Epithelial cell of proximal tubule (primary cell): ENCODE data around the gene TSPAN11. TPM values are rescaled to one million over a fixed set of nuclear protein-coding genes. Genes with fewer than 3 reads are reported as not detected.

Experiments used
- DNase-seq: peaks from one replicate; pipeline ENCODE4 v3.0.0-alpha.2; 2011; ENCODE audit warnings: low read depth
- H3K4me3 ChIP-seq: 2 replicates; pipeline ENCODE4 v1.5.1; 2011; ENCODE audit warnings: low read depth, mild to moderate bottlenecking, low read length
- total RNA-seq: library from RNA; depleted of rRNA; stranded (reverse); fragments of >200 nt; gene quantifications from 2 replicates; pipeline ENCODE4 v1.2.3, GENCODE V29; 2015
- TF ChIP-seq, protein P1 (sequence below): conservative IDR thresholded peaks from 2 replicates; pipeline ENCODE4 v1.5.1; 2012; ENCODE audit warnings: low read depth, mild to moderate bottlenecking, low read length

Gene TSPAN11
- total RNA-seq, 1 donor from 2014 or later = 1.3 TPM

DNA sequence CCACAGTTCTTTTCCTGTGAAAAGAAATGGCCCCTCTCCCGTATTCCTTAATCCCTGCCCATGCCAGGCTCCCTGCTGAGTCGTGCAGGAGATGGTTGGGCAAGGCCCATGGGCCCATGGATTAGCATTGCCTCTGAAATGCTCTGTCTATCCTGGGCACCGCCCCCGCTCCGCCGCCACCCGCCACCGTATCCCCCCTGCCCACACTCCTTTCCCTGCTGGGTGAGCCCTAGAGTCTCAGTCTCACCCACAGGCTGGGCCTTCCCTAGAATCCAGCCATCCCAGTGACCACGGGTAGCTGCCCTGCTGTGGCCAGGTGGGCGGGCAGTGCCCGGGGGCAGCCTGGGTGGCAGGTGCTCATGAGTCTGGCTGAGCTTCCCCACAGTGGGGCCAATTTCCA, 50.6 kb downstream of the TSPAN11 start:
- TF ChIP-seq, protein P1, sequence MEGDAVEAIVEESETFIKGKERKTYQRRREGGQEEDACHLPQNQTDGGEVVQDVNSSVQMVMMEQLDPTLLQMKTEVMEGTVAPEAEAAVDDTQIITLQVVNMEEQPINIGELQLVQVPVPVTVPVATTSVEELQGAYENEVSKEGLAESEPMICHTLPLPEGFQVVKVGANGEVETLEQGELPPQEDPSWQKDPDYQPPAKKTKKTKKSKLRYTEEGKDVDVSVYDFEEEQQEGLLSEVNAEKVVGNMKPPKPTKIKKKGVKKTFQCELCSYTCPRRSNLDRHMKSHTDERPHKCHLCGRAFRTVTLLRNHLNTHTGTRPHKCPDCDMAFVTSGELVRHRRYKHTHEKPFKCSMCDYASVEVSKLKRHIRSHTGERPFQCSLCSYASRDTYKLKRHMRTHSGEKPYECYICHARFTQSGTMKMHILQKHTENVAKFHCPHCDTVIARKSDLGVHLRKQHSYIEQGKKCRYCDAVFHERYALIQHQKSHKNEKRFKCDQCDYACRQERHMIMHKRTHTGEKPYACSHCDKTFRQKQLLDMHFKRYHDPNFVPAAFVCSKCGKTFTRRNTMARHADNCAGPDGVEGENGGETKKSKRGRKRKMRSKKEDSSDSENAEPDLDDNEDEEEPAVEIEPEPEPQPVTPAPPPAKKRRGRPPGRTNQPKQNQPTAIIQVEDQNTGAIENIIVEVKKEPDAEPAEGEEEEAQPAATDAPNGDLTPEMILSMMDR = no peak
- no peak for DNase-seq
- no peak overlapping the region for H3K4me3 ChIP-seq

DNA sequence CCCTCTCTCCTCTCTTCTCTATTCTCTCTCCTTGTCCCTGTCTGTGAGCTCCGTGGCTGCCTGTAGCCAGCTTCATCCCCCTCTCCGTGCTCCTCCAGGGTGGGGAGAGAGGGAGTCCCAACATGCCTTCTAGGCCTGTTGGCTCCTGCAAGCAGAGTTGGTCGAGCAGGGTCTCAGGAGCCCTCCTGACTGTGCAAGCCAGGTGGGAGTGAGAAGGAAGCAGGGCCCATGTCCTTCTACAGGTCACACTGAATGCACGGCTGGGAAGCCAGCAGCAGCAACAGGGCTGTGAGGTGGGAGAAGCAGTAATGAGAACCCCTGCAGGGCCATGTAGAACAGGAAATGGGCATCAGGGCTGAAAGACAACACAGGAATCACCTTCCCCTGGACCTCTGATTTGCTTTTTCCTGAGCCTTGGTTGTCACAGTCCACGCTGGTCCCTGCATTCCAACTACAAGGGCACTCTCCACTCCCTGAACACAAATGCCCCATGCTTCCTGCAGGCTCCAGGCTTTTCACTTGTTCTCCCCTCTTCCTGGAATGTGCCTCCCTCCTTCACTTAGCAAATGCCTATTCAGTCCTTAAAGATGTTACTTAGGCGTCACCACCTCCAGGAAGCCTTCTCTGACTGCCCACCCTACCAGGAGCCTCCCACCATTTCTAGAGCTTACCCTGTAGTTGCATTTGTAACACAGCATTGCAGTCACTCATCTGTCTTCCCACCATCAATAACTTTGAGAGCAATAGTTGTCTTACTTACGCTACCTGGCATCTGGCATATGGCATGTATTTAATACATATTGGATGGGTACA, 51.2 kb downstream of the TSPAN11 start:
- DNase-seq = no peak
- H3K4me3 ChIP-seq = no peak overlapping the region
- TF ChIP-seq, protein P1 = no peak

DNA sequence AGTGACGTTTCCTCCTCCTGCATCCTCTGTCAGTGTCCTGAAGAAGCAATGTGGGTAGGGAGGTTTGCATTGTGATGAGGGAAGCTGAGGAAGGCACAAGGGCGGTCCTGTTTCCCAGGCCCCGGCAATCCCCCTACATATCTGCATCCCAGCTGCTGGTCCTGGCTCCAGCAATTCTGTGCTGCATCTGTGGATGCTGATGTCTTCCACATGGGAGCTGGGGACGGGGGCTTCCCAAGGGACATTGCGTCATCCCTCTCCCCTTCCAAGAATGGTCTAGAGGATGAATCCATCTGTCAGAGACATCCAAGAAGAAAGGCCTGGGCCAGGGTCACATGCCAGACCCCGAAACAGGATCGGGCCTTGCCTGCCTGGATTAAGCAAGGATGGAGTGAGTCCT, 52.1 kb downstream of the TSPAN11 start:
- TF ChIP-seq, protein P1 = no peak

DNA sequence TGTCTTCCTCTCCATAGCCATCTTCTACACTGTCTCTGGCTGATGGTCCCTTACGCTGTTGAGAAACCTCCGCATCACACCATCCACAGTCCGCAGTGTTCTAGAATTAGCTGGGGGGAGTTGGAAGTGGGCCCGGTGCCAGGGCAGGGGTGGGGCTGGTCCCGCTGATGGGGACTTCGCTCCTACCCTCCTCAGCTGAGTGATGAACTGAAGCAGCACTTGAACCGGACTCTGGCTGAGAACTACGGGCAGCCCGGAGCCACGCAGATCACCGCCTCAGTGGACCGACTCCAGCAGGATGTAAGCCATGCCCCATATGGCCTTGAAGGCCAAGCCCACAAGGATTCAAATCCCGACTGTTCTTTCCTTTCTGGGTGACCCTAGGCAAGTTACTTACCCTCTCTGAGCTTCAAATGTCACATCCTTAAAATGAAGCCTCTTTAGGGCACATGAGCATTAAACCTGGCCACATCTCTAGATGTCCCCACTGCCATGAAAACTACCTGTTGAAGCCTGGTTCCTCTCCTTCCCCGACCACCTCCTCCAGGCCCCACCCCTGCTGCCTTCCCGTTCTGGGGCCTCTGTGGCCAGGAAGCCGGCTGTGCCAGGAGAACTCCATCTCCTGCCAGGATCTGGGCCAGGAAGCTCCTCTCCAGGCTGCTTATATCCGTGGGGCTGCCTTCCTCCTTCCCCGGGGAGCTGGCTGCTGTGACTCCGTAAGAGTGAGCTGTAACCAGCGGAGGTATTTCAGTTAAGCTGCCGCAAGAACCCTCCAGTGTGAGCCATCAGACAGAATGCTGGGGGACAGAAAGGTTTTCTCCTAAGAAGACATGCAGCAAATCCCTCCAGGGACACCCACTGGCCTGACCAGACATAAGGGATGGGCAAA, 53.1 kb downstream of the TSPAN11 start:
- no peak overlapping the region for H3K4me3 ChIP-seq
- TF ChIP-seq, protein P1 = no peak
- DNase-seq = no peak

More for the DNA sequence above, 52.1 kb downstream of the TSPAN11 start:
- no peak overlapping the region for H3K4me3 ChIP-seq
- no peak for DNase-seq

DNA sequence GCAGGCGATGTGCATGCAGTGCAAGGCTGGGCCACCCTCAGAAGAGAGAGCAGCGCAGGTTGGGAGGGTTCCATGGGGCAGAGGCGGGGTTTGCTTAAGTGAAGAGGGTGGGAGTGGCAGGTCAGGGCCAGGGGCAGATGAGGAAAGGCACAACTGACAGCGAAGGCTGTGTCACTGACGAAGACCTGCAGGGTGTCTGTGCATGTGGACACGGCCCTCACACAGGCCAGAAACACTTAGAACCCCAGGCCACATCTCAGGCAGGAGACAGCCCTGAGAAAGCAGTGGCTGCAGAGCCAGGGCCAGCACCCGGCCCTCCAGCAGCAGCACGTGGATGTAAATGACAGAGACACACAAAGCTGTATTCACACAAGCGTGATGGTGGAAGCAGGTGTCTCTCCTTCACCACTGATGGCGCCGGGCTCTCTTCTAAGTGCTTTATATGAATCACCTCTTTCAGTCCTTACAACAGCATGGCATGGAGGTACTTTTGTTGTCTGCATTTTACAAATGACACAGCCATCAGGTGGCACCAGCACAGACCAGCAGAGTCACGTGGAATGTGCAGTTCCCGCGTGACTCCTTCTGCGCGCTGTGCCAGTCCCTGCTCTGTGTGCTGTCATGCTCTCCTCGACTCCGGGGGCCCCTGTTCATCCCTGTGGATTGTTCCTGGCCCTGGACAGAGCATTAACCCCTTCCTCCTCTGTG, 54.6 kb downstream of the TSPAN11 start:
- TF ChIP-seq, protein P1 = no peak
- DNase-seq = no peak
- H3K4me3 ChIP-seq = no peak overlapping the region

DNA sequence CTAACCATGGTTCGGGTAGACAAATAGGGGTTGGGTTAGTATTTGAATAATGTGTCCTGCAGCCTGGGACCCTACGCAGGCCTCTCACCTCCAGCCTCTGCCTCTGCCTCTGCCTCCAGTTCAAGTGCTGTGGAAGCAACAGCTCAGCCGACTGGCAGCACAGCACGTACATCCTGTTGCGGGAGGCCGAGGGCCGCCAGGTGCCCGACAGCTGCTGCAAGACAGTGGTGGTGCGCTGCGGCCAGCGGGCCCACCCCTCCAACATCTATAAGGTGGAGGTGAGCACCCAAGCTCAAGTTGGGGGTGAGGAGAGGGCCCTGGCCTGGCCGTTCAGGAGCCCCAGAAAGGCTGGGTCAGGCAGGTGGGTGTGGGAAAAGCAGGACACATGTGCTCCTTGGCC, 55.9 kb downstream of the TSPAN11 start:
- no peak for DNase-seq
- no peak overlapping the region for H3K4me3 ChIP-seq
- TF ChIP-seq, protein P1 = no peak
